Measurements from ENCODE around the gene NPAS3.

- no peak for TF ChIP-seq CTCF (IDR thresholded peaks at IDR 0.05; ENCODE audit: borderline replicate concordance, extremely low read depth, low read length, poor library complexity, severe bottlenecking)
- TF ChIP-seq EZH2 (IDR thresholded peaks at IDR 0.05; ENCODE audit: borderline replicate concordance, low read depth, low read length, severe bottlenecking), result no peak
These were observed 819.9 kb downstream of the NPAS3 start for GRCh38 chr14:33758547-33758946.

Data from DND-41 (cell line).